ENCODE measurements around the gene RPL29. TPM values are rescaled to one million over a fixed set of nuclear protein-coding genes. Genes with fewer than 3 reads are reported as not detected.
"Not testable (repeated sequence)": the region's sequence is repeated elsewhere in the genome, so short reads cannot be mapped to it uniquely, and the experiment has no call there.

The RPL29 gene
- total RNA-seq, 2 experiments from 2014 or later, result 1,975 to 2,071 TPM

DNA sequence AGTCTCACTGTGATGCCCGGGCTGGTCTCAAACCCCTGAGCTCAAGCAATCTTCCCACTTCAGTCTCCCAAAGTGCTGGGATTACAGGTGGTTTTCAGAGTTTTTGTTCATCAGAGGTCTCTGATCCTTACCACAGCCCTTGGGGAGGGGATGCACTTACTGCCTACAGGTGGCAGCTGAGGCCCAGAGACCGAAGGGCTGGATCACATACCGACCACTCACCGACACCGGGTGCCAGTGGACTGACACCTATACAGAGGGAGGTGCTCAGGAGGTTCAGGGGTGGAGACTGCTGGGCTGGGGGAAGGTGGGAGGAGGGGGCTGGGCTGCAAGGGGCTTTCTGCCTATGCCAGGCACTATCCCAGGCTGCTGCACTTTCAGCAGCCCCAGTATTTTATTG is 41.1 kb upstream of the RPL29 start:
- POLR2A ChIA-PET, result interaction anchor here (0.5 to 0.7 kb wide), 2 partner anchors 42 to 165 kb away, joined by 3 to 5 read pairs; no protein-coding TSS in a partner anchor
- no peak overlapping the region for H3K27ac Mint-ChIP-seq
- H3K9me3 Mint-ChIP-seq (ENCODE audit: low read depth), result no peaks in the 10 kb centered on the region
- CTCF ChIA-PET, result interaction anchor here (0.7 to 2.6 kb wide), 6 partner anchors 16 to 108 kb away, joined by 3 to 6 read pairs (median 4); no protein-coding TSS in a partner anchor
- intact Hi-C loops (cut with DNase I, micrococcal nuclease), result loop anchor here in 1 of 2 experiments (10.0 kb wide), 1 partner anchor 348 kb away; no protein-coding TSS in a partner anchor
- H3K4me3 Mint-ChIP-seq, result no peak overlapping the region
- ATAC-seq (peak; percentile 64), DNase-seq (no peak)
- no peaks in the 10 kb centered on the region for H3K36me3 Mint-ChIP-seq (ENCODE audit: low read depth)
- H3K27me3 Mint-ChIP-seq, result no peaks in the 10 kb centered on the region
- H3K4me1 Mint-ChIP-seq, result no peaks in the 10 kb centered on the region

DNA sequence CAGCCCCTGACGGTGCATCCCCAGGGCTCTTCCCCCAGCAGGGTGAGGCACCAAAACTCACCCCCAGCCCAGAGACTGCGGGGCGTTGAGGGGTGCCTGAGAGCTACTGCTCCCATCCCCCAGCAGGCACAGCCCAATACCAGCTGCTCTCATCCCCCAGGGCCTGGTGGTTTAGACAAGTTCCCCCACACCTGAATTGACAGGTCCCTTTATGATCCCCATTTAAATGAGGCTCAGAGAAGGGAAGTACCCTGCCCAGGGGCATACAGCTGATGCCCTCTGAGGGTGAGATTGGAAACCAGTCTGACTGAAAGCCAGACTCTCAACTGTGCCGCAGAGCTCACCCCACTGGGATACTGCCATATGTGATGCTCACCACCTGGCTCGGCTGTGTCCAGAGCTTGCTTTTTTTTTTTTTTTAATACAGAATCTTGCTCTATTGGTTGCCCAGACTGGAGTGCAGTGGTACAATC is 40.6 kb upstream of the RPL29 start:
- intact Hi-C loops (cut with DNase I, micrococcal nuclease), result loop anchor here in 1 of 2 experiments (10.0 kb wide), 1 partner anchor 349 kb away; no protein-coding TSS in a partner anchor
- H3K36me3 Mint-ChIP-seq (ENCODE audit: low read depth), result no peaks in the 10 kb centered on the region
- no peaks in the 10 kb centered on the region for H3K4me1 Mint-ChIP-seq

DNA sequence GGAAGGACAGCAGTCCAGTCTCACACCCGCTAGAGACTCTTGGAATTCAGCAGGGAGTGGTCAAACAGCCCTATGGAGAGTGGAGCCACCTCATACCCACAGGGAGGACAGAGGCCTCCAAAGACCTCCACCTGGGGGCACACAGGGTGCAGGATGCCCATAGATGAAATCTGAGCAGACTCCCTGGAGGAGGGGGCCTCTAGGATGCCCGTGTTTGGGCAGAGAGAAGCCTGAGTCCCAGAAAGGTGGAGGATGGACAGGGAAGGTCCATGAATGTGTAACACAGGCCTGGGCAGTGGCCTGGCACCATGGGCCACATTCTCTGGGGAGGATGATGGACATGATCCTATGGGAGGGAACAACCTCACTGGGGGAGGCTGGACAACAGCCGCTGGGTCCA is 39.0 kb upstream of the RPL29 start:
- Mint-ChIP-seq H3K27ac (no peak overlapping the region), H3K4me3 (no peak overlapping the region), H3K27me3 (no peaks in the 10 kb centered on the region), H3K4me1 (no peaks in the 10 kb centered on the region), H3K36me3 (ENCODE audit: low read depth) (no peaks in the 10 kb centered on the region), H3K9me3 (ENCODE audit: low read depth) (no peaks in the 10 kb centered on the region)
- intact Hi-C loops (cut with DNase I, micrococcal nuclease), result loop anchor here in 1 of 2 experiments (10.0 kb wide), 1 partner anchor 350 kb away; no protein-coding TSS in a partner anchor
- ChIA-PET POLR2A (no interaction called here), CTCF (no interaction called here)
- ATAC-seq (no peak), DNase-seq (no peak)

More for the DNA sequence above, 40.6 kb upstream of the RPL29 start:
- Mint-ChIP-seq H3K4me3 (no peak overlapping the region), H3K27me3 (no peaks in the 10 kb centered on the region), H3K27ac (no peak overlapping the region), H3K9me3 (ENCODE audit: low read depth) (no peaks in the 10 kb centered on the region)
- ChIA-PET POLR2A (interaction anchor here (0.5 to 0.7 kb wide), 2 partner anchors 42 to 166 kb away, joined by 3 to 5 read pairs; no protein-coding TSS in a partner anchor), CTCF (interaction anchor here (0.5 to 2.6 kb wide), 5 partner anchors 17 to 181 kb away, joined by 3 to 6 read pairs (median 4); no protein-coding TSS in a partner anchor)
- DNase-seq, result no peak
- peak; percentile 33 for ATAC-seq

DNA sequence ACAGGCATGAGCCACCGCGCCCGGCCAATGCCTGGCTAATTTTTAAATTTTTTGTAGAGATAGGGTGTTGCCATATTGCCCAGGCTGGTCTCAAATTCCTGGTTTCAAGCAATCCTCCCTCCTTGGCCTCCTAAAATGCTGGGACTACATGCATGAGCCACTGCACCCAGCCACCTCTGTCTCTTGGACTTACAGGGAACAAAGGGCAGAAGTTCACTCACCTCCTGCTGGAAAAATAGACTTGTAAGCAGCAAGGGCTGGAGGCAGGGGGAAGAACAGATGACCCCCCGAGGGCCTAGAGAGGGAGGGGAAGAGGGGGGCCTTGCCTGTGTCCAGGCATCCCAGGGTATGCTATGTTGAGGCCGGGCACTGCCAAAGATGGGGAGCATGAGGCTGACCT is 38.5 kb upstream of the RPL29 start:
- Mint-ChIP-seq H3K9me3 (ENCODE audit: low read depth) (no peaks in the 10 kb centered on the region), H3K27ac (no peak overlapping the region), H3K27me3 (no peaks in the 10 kb centered on the region), H3K4me3 (no peak overlapping the region), H3K36me3 (ENCODE audit: low read depth) (no peaks in the 10 kb centered on the region), H3K4me1 (no peaks in the 10 kb centered on the region)
- intact Hi-C loops (cut with DNase I, micrococcal nuclease), result loop anchor here in 1 of 2 experiments (10.0 kb wide), 1 partner anchor 351 kb away; no protein-coding TSS in a partner anchor
- CTCF ChIA-PET, result no interaction called here
- DNase-seq (no peak), ATAC-seq (no peak)
- POLR2A ChIA-PET, result no interaction called here

DNA sequence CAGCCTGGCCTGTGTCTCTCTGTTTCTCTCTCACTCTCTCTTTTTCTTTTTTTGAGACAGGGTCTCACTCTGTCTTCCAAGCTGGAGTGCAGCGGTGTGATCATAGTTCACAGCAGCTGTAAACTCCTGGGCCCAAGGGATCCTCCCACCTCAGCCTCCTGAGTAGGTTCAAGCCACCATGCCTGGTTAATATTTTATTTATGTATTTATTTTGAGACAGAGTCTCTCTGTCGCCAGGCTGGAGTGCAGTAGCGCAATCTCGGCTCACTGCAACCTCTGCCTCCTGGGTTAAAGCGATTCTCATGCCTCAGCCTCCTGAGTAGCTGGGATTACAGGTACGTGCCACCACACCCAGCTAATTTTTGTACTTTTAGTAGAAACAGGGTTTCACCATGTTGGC is 38.1 kb upstream of the RPL29 start:
- CTCF ChIA-PET; H3K27me3 Mint-ChIP-seq; H3K9me3 Mint-ChIP-seq (ENCODE audit: low read depth); H3K27ac Mint-ChIP-seq; H3K36me3 Mint-ChIP-seq (ENCODE audit: low read depth); ATAC-seq; H3K4me3 Mint-ChIP-seq; POLR2A ChIA-PET; DNase-seq; H3K4me1 Mint-ChIP-seq: not testable (repeated sequence)
- intact Hi-C loops (cut with DNase I, micrococcal nuclease), result loop anchor here in 1 of 2 experiments (10.0 kb wide), 1 partner anchor 351 kb away; no protein-coding TSS in a partner anchor

DNA sequence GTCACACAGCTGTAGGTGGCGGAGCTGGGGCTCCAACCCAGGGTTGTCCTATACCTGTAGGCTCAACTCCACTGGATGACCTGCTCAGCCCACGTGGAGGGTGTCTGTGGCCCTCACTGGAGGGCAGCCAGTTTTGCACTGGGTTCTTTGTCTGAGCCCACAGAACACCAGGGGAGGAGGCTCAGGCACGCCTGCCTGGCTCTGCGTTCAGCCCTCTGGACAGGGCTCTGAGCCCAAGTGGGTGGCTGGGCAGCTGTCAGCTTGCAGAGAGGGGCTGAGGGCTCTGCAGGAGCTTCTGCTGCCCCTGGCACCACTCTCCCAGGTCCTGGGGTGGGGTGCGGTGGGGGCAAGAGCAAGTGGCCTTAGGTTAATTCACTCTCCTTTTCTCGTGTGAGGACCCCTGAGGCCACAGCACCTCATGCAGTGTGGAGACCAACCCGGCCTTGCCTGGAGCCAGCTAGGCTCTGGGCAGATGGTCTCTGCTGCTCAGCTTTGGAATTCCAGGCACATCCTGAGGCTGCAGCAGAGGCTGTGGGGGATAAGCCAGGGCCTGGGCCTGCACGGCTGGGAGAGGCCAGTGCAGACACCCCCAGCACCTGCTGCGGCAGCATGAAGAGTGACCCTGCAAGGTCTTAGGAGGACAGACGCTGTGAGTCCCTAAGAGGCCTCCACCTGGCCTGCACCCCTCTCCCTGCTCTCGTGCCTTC is 37.2 kb upstream of the RPL29 start:
- no peak for ATAC-seq
- no peaks in the 10 kb centered on the region for H3K4me1 Mint-ChIP-seq
- no peaks in the 10 kb centered on the region for H3K27me3 Mint-ChIP-seq
- no peaks in the 10 kb centered on the region for H3K9me3 Mint-ChIP-seq (ENCODE audit: low read depth)
- POLR2A ChIA-PET, result no interaction called here
- CTCF ChIA-PET, result interaction anchor here (0.6 to 0.9 kb wide), 2 partner anchors 19 to 200 kb away, joined by 3 read pairs; no protein-coding TSS in a partner anchor
- H3K36me3 Mint-ChIP-seq (ENCODE audit: low read depth), result no peaks in the 10 kb centered on the region
- intact Hi-C loops (cut with DNase I, micrococcal nuclease), result loop anchor here in 1 of 2 experiments (10.0 kb wide), 1 partner anchor 352 kb away; no protein-coding TSS in a partner anchor
- H3K27ac Mint-ChIP-seq, result no peak overlapping the region
- H3K4me3 Mint-ChIP-seq, result no peak overlapping the region
- no peak for DNase-seq

DNA sequence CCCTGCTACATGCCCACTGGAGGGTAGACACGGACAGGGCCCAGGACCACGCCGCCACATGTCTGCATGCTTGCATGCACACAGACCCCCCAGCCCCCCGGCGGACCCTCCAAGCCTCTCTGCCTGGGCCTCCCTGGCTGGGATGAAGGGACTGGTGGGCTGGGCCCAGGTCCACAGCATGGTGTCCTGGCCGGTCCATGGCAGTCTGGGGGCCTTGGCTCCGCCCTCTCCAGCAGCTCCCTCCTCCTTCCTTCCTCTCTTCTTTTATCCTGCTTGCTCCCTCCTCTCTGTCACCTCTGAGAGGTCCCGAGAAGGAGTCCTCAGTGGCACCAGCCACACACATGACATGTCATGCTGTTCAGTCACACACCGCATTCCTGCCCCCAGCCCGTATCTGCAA is 36.2 kb upstream of the RPL29 start:
- intact Hi-C loops (cut with DNase I, micrococcal nuclease), result loop anchor here in 1 of 2 experiments (10.0 kb wide), 1 partner anchor 353 kb away; no protein-coding TSS in a partner anchor
- no peaks in the 10 kb centered on the region for H3K4me1 Mint-ChIP-seq
- H3K9me3 Mint-ChIP-seq (ENCODE audit: low read depth), result no peaks in the 10 kb centered on the region

DNA sequence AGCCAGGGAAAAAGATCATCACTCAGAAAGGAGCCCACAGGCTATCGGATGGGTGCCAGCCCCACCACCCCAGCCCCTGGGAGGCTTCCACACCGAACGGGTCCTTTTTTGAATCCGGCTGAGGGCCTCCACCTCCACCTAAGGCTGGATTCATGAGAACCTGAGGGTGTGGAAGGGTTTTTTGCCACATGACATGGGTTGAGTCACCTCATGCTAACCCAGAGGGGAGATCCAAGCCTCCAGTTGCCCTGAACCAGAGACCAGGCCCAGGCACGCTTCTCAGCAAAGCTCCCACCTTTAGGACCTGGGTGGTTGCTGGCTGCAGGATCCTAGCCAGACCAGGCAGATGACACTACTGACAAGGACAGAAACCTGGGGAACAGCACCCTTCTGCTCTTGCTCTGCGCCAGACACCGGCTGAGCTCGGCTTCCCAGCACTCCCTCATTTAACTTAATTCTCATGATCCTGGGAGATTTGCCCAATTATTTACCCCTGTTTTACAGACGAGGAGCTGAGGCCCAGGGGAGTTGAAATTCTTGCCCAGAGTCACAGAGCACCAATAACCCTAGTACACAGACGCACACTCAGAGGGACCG is 35.1 kb upstream of the RPL29 start:
- no peaks in the 10 kb centered on the region for H3K4me1 Mint-ChIP-seq
- H3K27ac Mint-ChIP-seq, result no peak overlapping the region
- no peaks in the 10 kb centered on the region for H3K36me3 Mint-ChIP-seq (ENCODE audit: low read depth)
- no peaks in the 10 kb centered on the region for H3K9me3 Mint-ChIP-seq (ENCODE audit: low read depth)
- no peak for DNase-seq
- no peak for ATAC-seq
- ChIA-PET POLR2A (no interaction called here), CTCF (interaction anchor here (0.5 to 1.4 kb wide), 4 partner anchors 18 to 70 kb away, joined by 3 read pairs; no protein-coding TSS in a partner anchor)
- intact Hi-C loops (cut with DNase I, micrococcal nuclease), result loop anchor here in 1 of 2 experiments (10.0 kb wide), 1 partner anchor 354 kb away; no protein-coding TSS in a partner anchor
- no peak overlapping the region for H3K4me3 Mint-ChIP-seq
- H3K27me3 Mint-ChIP-seq, result no peaks in the 10 kb centered on the region

More for the DNA sequence above, 36.2 kb upstream of the RPL29 start:
- ChIA-PET POLR2A (no interaction called here), CTCF (interaction anchor here (0.7 to 0.9 kb wide), 2 partner anchors 20 to 24 kb away, joined by 3 read pairs; partner anchors contain the start of gene DUSP7)
- no peak overlapping the region for H3K27ac Mint-ChIP-seq
- no peak overlapping the region for H3K4me3 Mint-ChIP-seq
- no peaks in the 10 kb centered on the region for H3K36me3 Mint-ChIP-seq (ENCODE audit: low read depth)
- ATAC-seq (no peak), DNase-seq (no peak)
- no peaks in the 10 kb centered on the region for H3K27me3 Mint-ChIP-seq

DNA sequence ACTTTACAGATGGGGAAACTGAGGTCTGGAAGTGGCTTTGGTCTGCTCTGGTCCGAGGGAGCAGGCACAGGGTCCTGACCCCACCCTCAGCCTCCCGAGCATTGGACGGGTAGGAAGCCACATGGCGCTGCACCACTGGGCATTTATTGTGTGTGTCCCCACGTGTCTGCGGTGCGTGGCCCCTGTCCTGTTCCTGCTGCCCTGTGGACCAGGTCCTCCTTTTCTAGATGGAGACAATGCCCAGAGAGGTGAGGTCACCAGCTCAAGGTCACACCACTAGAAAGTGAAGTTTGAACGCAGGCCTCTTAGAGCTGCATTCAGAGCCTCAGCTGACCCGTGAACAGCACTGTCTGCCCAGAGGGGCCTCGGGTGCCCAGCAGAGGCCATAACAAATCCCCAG is 33.8 kb upstream of the RPL29 start:
- ChIA-PET CTCF (interaction anchor here (0.6 to 1.5 kb wide), 2 partner anchors 29 to 102 kb away, joined by 3 read pairs; no protein-coding TSS in a partner anchor), POLR2A (no interaction called here)
- no peak for ATAC-seq
- Mint-ChIP-seq H3K4me1 (no peaks in the 10 kb centered on the region), H3K9me3 (ENCODE audit: low read depth) (no peaks in the 10 kb centered on the region), H3K36me3 (ENCODE audit: low read depth) (no peaks in the 10 kb centered on the region), H3K4me3 (no peak overlapping the region), H3K27ac (no peak overlapping the region), H3K27me3 (no peaks in the 10 kb centered on the region)
- no peak for DNase-seq
- intact Hi-C loops (cut with DNase I, micrococcal nuclease), result no loop called here

DNA sequence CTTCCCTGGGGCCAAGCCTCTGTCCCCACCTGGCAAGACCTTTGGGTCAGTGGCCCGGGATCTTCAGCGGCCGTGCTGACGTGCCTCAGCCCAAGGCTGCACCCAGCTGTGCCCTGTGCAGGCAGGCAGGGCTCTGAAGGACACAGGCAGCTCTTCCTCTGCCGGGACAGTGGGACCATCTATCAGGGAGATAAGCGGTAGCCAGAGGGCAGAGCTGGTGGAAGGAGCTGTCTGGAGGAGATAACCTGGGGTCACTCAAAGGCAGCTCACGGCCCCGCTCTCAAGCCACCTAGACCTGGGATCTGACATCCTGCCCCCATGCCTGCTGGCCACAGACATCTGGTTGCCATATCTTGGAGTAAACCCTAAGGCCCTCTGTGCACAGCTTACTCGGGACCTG is 33.4 kb upstream of the RPL29 start:
- Mint-ChIP-seq H3K9me3 (ENCODE audit: low read depth) (no peaks in the 10 kb centered on the region), H3K36me3 (ENCODE audit: low read depth) (no peaks in the 10 kb centered on the region), H3K4me3 (no peak overlapping the region), H3K27ac (no peak overlapping the region), H3K27me3 (no peaks in the 10 kb centered on the region), H3K4me1 (no peaks in the 10 kb centered on the region)
- intact Hi-C loops (cut with DNase I, micrococcal nuclease), result no loop called here
- no peak for ATAC-seq
- ChIA-PET POLR2A (interaction anchor here (0.6 kb wide), 1 partner anchor 55 kb away, joined by 4 read pairs; no protein-coding TSS in a partner anchor), CTCF (interaction anchor here (1.5 kb wide), 1 partner anchor 28 kb away, joined by 3 read pairs; no protein-coding TSS in a partner anchor)
- no peak for DNase-seq

DNA sequence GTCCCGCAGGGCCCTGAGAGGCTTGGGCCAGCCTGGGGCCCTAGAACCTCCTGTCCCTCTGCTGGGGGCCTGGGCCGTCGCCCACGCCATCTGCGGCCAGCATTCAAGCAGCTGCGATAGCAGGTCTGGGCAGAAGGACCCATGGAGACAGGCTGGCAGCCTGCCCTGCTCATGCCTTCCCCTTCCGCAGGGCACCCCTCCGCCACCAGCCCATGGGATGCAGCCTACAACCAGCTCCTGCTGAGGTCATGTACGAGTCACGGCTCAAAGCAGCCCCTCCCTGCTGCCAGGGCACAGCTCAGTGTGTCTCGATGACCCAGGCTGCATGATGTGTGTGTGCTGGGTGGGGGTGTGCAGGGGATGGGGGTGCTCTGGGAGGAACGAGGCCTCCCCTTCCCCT is 32.9 kb upstream of the RPL29 start:
- intact Hi-C loops (cut with DNase I, micrococcal nuclease), result no loop called here
- H3K4me3 Mint-ChIP-seq, result no peak overlapping the region
- CTCF ChIA-PET, result interaction anchor here (1.5 kb wide), 1 partner anchor 28 kb away, joined by 3 read pairs; no protein-coding TSS in a partner anchor

More for the DNA sequence above, 32.9 kb upstream of the RPL29 start:
- Mint-ChIP-seq H3K9me3 (ENCODE audit: low read depth) (no peaks in the 10 kb centered on the region), H3K4me1 (no peaks in the 10 kb centered on the region), H3K36me3 (ENCODE audit: low read depth) (no peaks in the 10 kb centered on the region), H3K27me3 (no peaks in the 10 kb centered on the region), H3K27ac (no peak overlapping the region)
- DNase-seq (no peak), ATAC-seq (no peak)
- POLR2A ChIA-PET, result interaction anchor here (0.6 kb wide), 1 partner anchor 55 kb away, joined by 4 read pairs; no protein-coding TSS in a partner anchor

All from activated CD4-positive, alpha-beta T cell treated with anti-CD3 and anti-CD28 coated beads for 36 hours (primary cell).